Left forelimb (tissue), 1 donor: ENCODE data around the gene HNRNPR.
"Not testable (repeated sequence)": the region's sequence is repeated elsewhere in the genome, so short reads cannot be mapped to it uniquely, and the experiment has no call there.

Experiments
- DNase-seq: peaks from one replicate; pipeline ENCODE4 v3.0.0-alpha.2; 2018; ENCODE audit warnings: low spot score

Gene HNRNPR

GRCh38 chr1:23344111-23344986, at the start of gene HNRNPR:
Gene HNRNPR, minus strand, starts transcription at chr1:23344284. Its CDS starts 3,276 bp downstream, at chr1:23341008.
- peak; percentile 99 for DNase-seq

- DNase-seq: no peak
Measured at GRCh38 chr1:23393706-23394105, 49.6 kb upstream of the HNRNPR start.

GRCh38 chr1:23392125-23392855, 48.2 kb upstream of the HNRNPR start:
- no peak for DNase-seq

GRCh38 chr1:23389837-23390321, 45.8 kb upstream of the HNRNPR start:
- no peak for DNase-seq

GRCh38 chr1:23387494-23387893, 43.4 kb upstream of the HNRNPR start:
- no peak for DNase-seq

- DNase-seq: no peak
Measured at GRCh38 chr1:23385119-23385621, 41.1 kb upstream of the HNRNPR start.

- DNase-seq: no peak
Measured at GRCh38 chr1:23384312-23385058, 40.4 kb upstream of the HNRNPR start.

GRCh38 chr1:23383577-23384311, 39.7 kb upstream of the HNRNPR start:
- DNase-seq: no peak

GRCh38 chr1:23381233-23381885, 37.3 kb upstream of the HNRNPR start:
- no peak for DNase-seq

GRCh38 chr1:23380719-23381118, 36.6 kb upstream of the HNRNPR start:
- no peak for DNase-seq

- not testable (repeated sequence) for DNase-seq
Measured at GRCh38 chr1:23380236-23380635, 36.2 kb upstream of the HNRNPR start.

GRCh38 chr1:23376890-23377811, 33.1 kb upstream of the HNRNPR start:
- DNase-seq: no peak

GRCh38 chr1:23374079-23374735, 30.1 kb upstream of the HNRNPR start:
- DNase-seq: not testable (repeated sequence)

GRCh38 chr1:23371987-23372880, 28.1 kb upstream of the HNRNPR start:
- DNase-seq: no peak

- no peak for DNase-seq
Measured at GRCh38 chr1:23370709-23371584, 26.9 kb upstream of the HNRNPR start.

- DNase-seq: no peak
Measured at GRCh38 chr1:23370330-23370708, 26.2 kb upstream of the HNRNPR start.
